Cardiac muscle cell (in vitro differentiated cells and primary cell): Measurements from ENCODE around the gene PODN. TPM values are rescaled to one million over a fixed set of nuclear protein-coding genes. Genes with fewer than 3 reads are reported as not detected.
A peak's percentile ranks its signal among the peaks of the same experiment; 100 is the strongest.

Source experiments
- DNase-seq, 2 donors: peaks; one replicate each; pipeline versions ENCODE4 v3.0.0 to v3.0.0-alpha.2; 2010 to 2017; ENCODE audit warnings: low read depth in 1 of 2, low spot score in 1 of 2
- H3K27ac ChIP-seq: fragments of 200-600 bp; sonication (generic); 2 replicates; pipeline ENCODE4 v1.5.1; 2016
- H3K27me3 ChIP-seq: fragments of 200-600 bp; sonication (generic); 2 replicates; pipeline ENCODE4 v1.6.0; 2016; ENCODE audit warnings: control low read depth
- H3K36me3 ChIP-seq: fragments of 200-600 bp; sonication (generic); 2 replicates; pipeline ENCODE4 v1.5.1; 2016; ENCODE audit warnings: control low read depth
- H3K4me1 ChIP-seq: fragments of 200-600 bp; sonication (generic); 2 replicates; pipeline ENCODE4 v1.8.1; 2017; ENCODE audit warnings: low read depth, mild to moderate bottlenecking, mixed run types
- H3K4me3 ChIP-seq: fragments of 200-600 bp; sonication (generic); 2 replicates; pipeline ENCODE4 v1.5.1; 2016; ENCODE audit warnings: mild to moderate bottlenecking
- H3K9me3 ChIP-seq: fragments of 200-600 bp; sonication (generic); 2 replicates; pipeline ENCODE4 v1.5.1; 2017; ENCODE audit warnings: low read depth, mild to moderate bottlenecking, control low read depth
- CTCF ChIP-seq: IDR thresholded peaks from 2 replicates; pipeline ENCODE4 v1.5.1; 2012; ENCODE audit warnings: low read depth, mild to moderate bottlenecking, low read length
- polyA plus RNA-seq: library from polyadenylated mRNA; unstranded; fragments of >200 nt; fragmentation: Nextera tagmentation; extraction: Ambion mirVana; gene quantifications from 2 replicates; pipeline ENCODE4 v1.2.1, GENCODE V29; 2016
- total RNA-seq: library from RNA; depleted of rRNA; stranded (reverse); fragments of >200 nt; gene quantifications from 2 replicates; pipeline ENCODE4 v1.2.3, GENCODE V29; 2016

Gene PODN
- total and polyA plus RNA-seq, 2 experiments from 2014 or later, result 2.8 to 6.5 TPM

DNA sequence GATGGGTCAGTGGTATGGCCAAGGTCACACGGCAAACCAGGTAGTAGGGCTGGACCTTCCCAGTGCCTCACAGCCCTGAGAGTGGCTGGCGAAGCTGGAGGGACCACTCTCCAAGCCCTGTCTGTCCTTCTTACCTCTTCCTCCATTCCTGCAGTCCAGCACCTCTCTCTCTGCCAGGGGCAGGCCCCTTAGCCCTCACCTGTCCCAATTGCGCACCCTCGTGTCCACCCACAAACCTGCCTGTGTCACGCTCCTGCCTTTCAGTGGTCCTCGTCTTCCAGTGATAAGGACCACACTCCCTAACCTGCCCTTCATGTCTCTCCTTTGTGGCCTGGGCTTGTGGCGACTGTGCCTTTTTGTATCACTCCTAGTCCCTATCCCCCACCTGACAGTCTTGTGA lies 3.4 kb downstream of the PODN start:
- no peak overlapping the region for H3K27ac ChIP-seq
- no peak for DNase-seq
- H3K27me3 ChIP-seq, result peaks cover 46% of the 10 kb centered on the region
- no peaks in the 10 kb centered on the region for H3K36me3 ChIP-seq
- H3K4me1 ChIP-seq, result peaks cover 5% of the 10 kb centered on the region
- no peaks in the 10 kb centered on the region for H3K9me3 ChIP-seq
- no peak for TF ChIP-seq CTCF
- no peak overlapping the region for H3K4me3 ChIP-seq

- H3K36me3 ChIP-seq, result no peaks in the 10 kb centered on the region
- H3K27me3 ChIP-seq, result peaks cover 35% of the 10 kb centered on the region
- H3K4me3 ChIP-seq, result no peak overlapping the region
- TF ChIP-seq CTCF, result no peak
- peaks cover 5% of the 10 kb centered on the region for H3K4me1 ChIP-seq
- no peak for DNase-seq
- no peak overlapping the region for H3K27ac ChIP-seq
- H3K9me3 ChIP-seq, result no peaks in the 10 kb centered on the region
Observed at GRCh38 chr1:53066488-53066887, 4.5 kb downstream of the PODN start.

GRCh38 chr1:53066891-53067738 lies 5.1 kb downstream of the PODN start:
- H3K36me3 ChIP-seq, result no peaks in the 10 kb centered on the region
- peaks cover 5% of the 10 kb centered on the region for H3K4me1 ChIP-seq
- H3K9me3 ChIP-seq, result no peaks in the 10 kb centered on the region
- no peak overlapping the region for H3K27ac ChIP-seq
- DNase-seq, result peak in 1 of 2 donors; percentile 30
- peaks cover 29% of the 10 kb centered on the region for H3K27me3 ChIP-seq
- TF ChIP-seq CTCF, result no peak
- no peak overlapping the region for H3K4me3 ChIP-seq

GRCh38 chr1:53067886-53068285 lies 5.9 kb downstream of the PODN start:
- Histone ChIP-seq H3K27ac (no peak overlapping the region), H3K4me3 (no peak overlapping the region), H3K36me3 (no peaks in the 10 kb centered on the region), H3K27me3 (peaks cover 21% of the 10 kb centered on the region), H3K9me3 (no peaks in the 10 kb centered on the region), H3K4me1 (peaks cover under 1% of the 10 kb centered on the region)
- no peak for TF ChIP-seq CTCF
- no peak for DNase-seq

GRCh38 chr1:53068314-53069099 lies 6.5 kb downstream of the PODN start:
- H3K27ac ChIP-seq, result no peak overlapping the region
- H3K36me3 ChIP-seq, result no peaks in the 10 kb centered on the region
- no peak for DNase-seq
- no peak for TF ChIP-seq CTCF
- H3K4me1 ChIP-seq, result no peaks in the 10 kb centered on the region
- H3K4me3 ChIP-seq, result no peak overlapping the region
- peaks cover 15% of the 10 kb centered on the region for H3K27me3 ChIP-seq
- H3K9me3 ChIP-seq, result no peaks in the 10 kb centered on the region
